ENCODE measurements around the gene RAP1A. TPM values are rescaled to one million over a fixed set of nuclear protein-coding genes. Genes with fewer than 3 reads are reported as not detected.

Gene RAP1A
- total and polyA plus RNA-seq, 2 experiments from 2014 or later: 37.6 to 40.0 TPM

GRCh38 chr1:111732718-111733117, 113.1 kb downstream of the RAP1A start:
- H3K27ac ChIP-seq: no peak overlapping the region
- in situ Hi-C loops (cut with MboI): no loop called here
- H3F3A ChIP-seq (ENCODE audit: insufficient read depth): no peaks in the 10 kb centered on the region
- peak overlapping the region; percentile 17; the same call in 1 of the 2 replicates for H3K9ac ChIP-seq
- no peaks in the 10 kb centered on the region for H3K27me3 ChIP-seq (replicated peaks; ENCODE audit: insufficient read depth)
- H3K9me2 ChIP-seq (ENCODE audit: insufficient read depth): no peaks in the 10 kb centered on the region
- peaks cover 11% of the 10 kb centered on the region for H3K4me1 ChIP-seq (ENCODE audit: insufficient read depth)
- H3K4me2 ChIP-seq (ENCODE audit: unreplicated experiment): no peak overlapping the region
- H3K79me2 ChIP-seq (ENCODE audit: insufficient read depth): no peaks in the 10 kb centered on the region
- WGBS, 2 experiments (ENCODE audit: low coverage in 1 of 2, low lambda C conversion rate in 2 of 2, missing lambda C conversion rate in 2 of 2): 82 to 87% methylated on average over 7 of the region's 7 CpGs
- no peak overlapping the region for H3K4me3 ChIP-seq
- TF ChIP-seq EZH2phosphoT487 (IDR thresholded peaks at IDR 0.05; ENCODE audit: insufficient read depth, low read depth) (no peak), EZH2 (IDR thresholded peaks at IDR 0.05; ENCODE audit: insufficient read depth, poor library complexity, severe bottlenecking) (no peak)
- no peaks in the 10 kb centered on the region for H3K9me3 ChIP-seq (ENCODE audit: low read depth)
- H4K20me1 ChIP-seq (ENCODE audit: insufficient read depth): no peaks in the 10 kb centered on the region
- H3K36me3 ChIP-seq (ENCODE audit: low read depth): no peaks in the 10 kb centered on the region
- no peak for DNase-seq
- H2AFZ ChIP-seq: no peak overlapping the region

GRCh38 chr1:111733183-111733991, 113.8 kb downstream of the RAP1A start:
- peak overlapping the region; percentile 42 for H3K4me2 ChIP-seq (ENCODE audit: unreplicated experiment)
- 0 out of 2 replicates have a peak overlapping the region, but pooled peaks have one; percentile 2 for H2AFZ ChIP-seq
- H3K4me3 ChIP-seq: no peak overlapping the region
- no peaks in the 10 kb centered on the region for H3K79me2 ChIP-seq (ENCODE audit: insufficient read depth)
- no peaks in the 10 kb centered on the region for H3K9me3 ChIP-seq (ENCODE audit: low read depth)
- H3K4me1 ChIP-seq (ENCODE audit: insufficient read depth): peaks cover 16% of the 10 kb centered on the region
- no peaks in the 10 kb centered on the region for H3F3A ChIP-seq (ENCODE audit: insufficient read depth)
- H3K27me3 ChIP-seq (replicated peaks; ENCODE audit: insufficient read depth): no peaks in the 10 kb centered on the region
- peak overlapping the region; percentile 31 for H3K27ac ChIP-seq
- peak; percentile 84 for DNase-seq
- 64 to 67% methylated on average over 9 of the region's 9 CpGs for WGBS, 2 experiments (ENCODE audit: low coverage in 1 of 2, low lambda C conversion rate in 2 of 2, missing lambda C conversion rate in 2 of 2)
- H3K9ac ChIP-seq: peak overlapping the region; percentile 17; the same call in 1 of the 2 replicates
- H3K9me2 ChIP-seq (ENCODE audit: insufficient read depth): no peaks in the 10 kb centered on the region
- in situ Hi-C loops (cut with MboI): no loop called here
- no peaks in the 10 kb centered on the region for H4K20me1 ChIP-seq (ENCODE audit: insufficient read depth)
- no peaks in the 10 kb centered on the region for H3K36me3 ChIP-seq (ENCODE audit: low read depth)
- no peak for TF ChIP-seq EZH2phosphoT487 (IDR thresholded peaks at IDR 0.05; ENCODE audit: insufficient read depth, low read depth)
- no peak for TF ChIP-seq EZH2 (IDR thresholded peaks at IDR 0.05; ENCODE audit: insufficient read depth, poor library complexity, severe bottlenecking)

GRCh38 chr1:111733992-111734341, 114.4 kb downstream of the RAP1A start:
- Histone ChIP-seq H3F3A (ENCODE audit: insufficient read depth) (no peaks in the 10 kb centered on the region), H3K27me3 (replicated peaks; ENCODE audit: insufficient read depth) (no peaks in the 10 kb centered on the region), H4K20me1 (ENCODE audit: insufficient read depth) (no peaks in the 10 kb centered on the region), H3K9me2 (ENCODE audit: insufficient read depth) (no peaks in the 10 kb centered on the region), H3K9ac (0 out of 2 replicates have a peak overlapping the region, but pooled peaks have one; percentile 5), H3K4me2 (ENCODE audit: unreplicated experiment) (peak overlapping the region; percentile 42), H3K4me3 (no peak overlapping the region), H3K36me3 (ENCODE audit: low read depth) (no peaks in the 10 kb centered on the region), H3K27ac (peak overlapping the region; percentile 20; the same call in 1 of the 2 replicates), H3K79me2 (ENCODE audit: insufficient read depth) (no peaks in the 10 kb centered on the region), H3K9me3 (ENCODE audit: low read depth) (no peaks in the 10 kb centered on the region), H3K4me1 (ENCODE audit: insufficient read depth) (peaks cover 16% of the 10 kb centered on the region), H2AFZ (0 out of 2 replicates have a peak overlapping the region, but pooled peaks have one; percentile 2)
- DNase-seq: no peak
- TF ChIP-seq EZH2phosphoT487 (IDR thresholded peaks at IDR 0.05; ENCODE audit: insufficient read depth, low read depth): no peak
- no peak for TF ChIP-seq EZH2 (IDR thresholded peaks at IDR 0.05; ENCODE audit: insufficient read depth, poor library complexity, severe bottlenecking)
- in situ Hi-C loops (cut with MboI): no loop called here
- 85 to 88% methylated on average over 5 of the region's 5 CpGs for WGBS, 2 experiments (ENCODE audit: low coverage in 1 of 2, low lambda C conversion rate in 2 of 2, missing lambda C conversion rate in 2 of 2)

GRCh38 chr1:111734426-111734825, 114.8 kb downstream of the RAP1A start:
- no peak overlapping the region for H3K4me3 ChIP-seq
- no peak overlapping the region for H2AFZ ChIP-seq
- no peak for DNase-seq
- WGBS, 2 experiments (ENCODE audit: low coverage in 1 of 2, low lambda C conversion rate in 2 of 2, missing lambda C conversion rate in 2 of 2): 94 to 96% methylated on average over 3 of the region's 3 CpGs
- no peak overlapping the region for H3K27ac ChIP-seq
- H3K4me2 ChIP-seq (ENCODE audit: unreplicated experiment): no peak overlapping the region
- no peaks in the 10 kb centered on the region for H3K27me3 ChIP-seq (replicated peaks; ENCODE audit: insufficient read depth)
- no peaks in the 10 kb centered on the region for H3F3A ChIP-seq (ENCODE audit: insufficient read depth)
- no peak overlapping the region for H3K9ac ChIP-seq
- no peaks in the 10 kb centered on the region for H3K79me2 ChIP-seq (ENCODE audit: insufficient read depth)
- in situ Hi-C loops (cut with MboI): no loop called here
- H3K4me1 ChIP-seq (ENCODE audit: insufficient read depth): peaks cover 16% of the 10 kb centered on the region
- no peaks in the 10 kb centered on the region for H3K9me3 ChIP-seq (ENCODE audit: low read depth)
- no peak for TF ChIP-seq EZH2phosphoT487 (IDR thresholded peaks at IDR 0.05; ENCODE audit: insufficient read depth, low read depth)
- H3K36me3 ChIP-seq (ENCODE audit: low read depth): no peaks in the 10 kb centered on the region
- H4K20me1 ChIP-seq (ENCODE audit: insufficient read depth): no peaks in the 10 kb centered on the region
- H3K9me2 ChIP-seq (ENCODE audit: insufficient read depth): no peaks in the 10 kb centered on the region

Data from GM23248 (cell line).